ENCODE measurements around the gene SCNN1A. TPM values are rescaled to one million over a fixed set of nuclear protein-coding genes. Genes with fewer than 3 reads are reported as not detected.

Gene SCNN1A
- total RNA-seq, 1 donor from 2014 or later, result 1.2 TPM

DNA sequence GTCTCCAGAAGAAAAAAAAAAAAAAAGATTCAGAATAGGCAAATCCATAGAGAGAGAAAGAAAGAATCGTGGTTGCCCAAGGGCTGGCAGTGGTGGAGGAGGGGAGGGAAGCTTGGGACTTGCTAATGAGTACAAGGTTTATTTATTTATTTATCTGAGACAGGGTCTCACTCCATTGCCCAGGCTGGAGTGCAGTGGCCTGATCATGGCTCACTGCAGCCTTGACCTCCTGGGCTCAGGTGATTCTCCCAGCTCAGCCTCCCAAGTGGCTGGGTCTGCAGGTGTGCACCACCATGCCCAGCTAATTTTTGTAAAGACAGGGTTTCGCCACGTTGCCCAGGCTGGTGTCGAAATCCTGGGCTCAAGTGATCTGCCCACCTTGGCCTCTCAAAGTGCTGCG is 23.7 kb downstream of the SCNN1A start:
- Histone ChIP-seq H3K36me3 (no peaks in the 10 kb centered on the region), H3K4me2 (no peak overlapping the region), H2AFZ (replicated peaks) (no peak overlapping the region), H3K9ac (no peak overlapping the region), H3K9me3 (ENCODE audit: low read depth) (no peaks in the 10 kb centered on the region), H3K79me2 (ENCODE audit: low read depth) (no peaks in the 10 kb centered on the region), H4K20me1 (ENCODE audit: low read depth) (no peaks in the 10 kb centered on the region), H3F3A (ENCODE audit: low read depth) (no peaks in the 10 kb centered on the region), H3K4me3 (no peak overlapping the region), H3K4me1 (no peaks in the 10 kb centered on the region), H3K27me3 (no peaks in the 10 kb centered on the region), H3K27ac (no peak overlapping the region)
- DNase-seq (ENCODE audit: low spot score), result no peak
- peaks cover 9% of the 10 kb centered on the region for H3K27me3 Mint-ChIP-seq (ENCODE audit: insufficient read depth, low read depth)
- peaks cover 2% of the 10 kb centered on the region for H3K4me1 Mint-ChIP-seq
- TF ChIP-seq EZH2 (IDR thresholded peaks at IDR 0.05) (no peak), EZH2phosphoT487 (IDR thresholded peaks at IDR 0.05) (no peak)
- TF ChIP-seq, protein P1, sequence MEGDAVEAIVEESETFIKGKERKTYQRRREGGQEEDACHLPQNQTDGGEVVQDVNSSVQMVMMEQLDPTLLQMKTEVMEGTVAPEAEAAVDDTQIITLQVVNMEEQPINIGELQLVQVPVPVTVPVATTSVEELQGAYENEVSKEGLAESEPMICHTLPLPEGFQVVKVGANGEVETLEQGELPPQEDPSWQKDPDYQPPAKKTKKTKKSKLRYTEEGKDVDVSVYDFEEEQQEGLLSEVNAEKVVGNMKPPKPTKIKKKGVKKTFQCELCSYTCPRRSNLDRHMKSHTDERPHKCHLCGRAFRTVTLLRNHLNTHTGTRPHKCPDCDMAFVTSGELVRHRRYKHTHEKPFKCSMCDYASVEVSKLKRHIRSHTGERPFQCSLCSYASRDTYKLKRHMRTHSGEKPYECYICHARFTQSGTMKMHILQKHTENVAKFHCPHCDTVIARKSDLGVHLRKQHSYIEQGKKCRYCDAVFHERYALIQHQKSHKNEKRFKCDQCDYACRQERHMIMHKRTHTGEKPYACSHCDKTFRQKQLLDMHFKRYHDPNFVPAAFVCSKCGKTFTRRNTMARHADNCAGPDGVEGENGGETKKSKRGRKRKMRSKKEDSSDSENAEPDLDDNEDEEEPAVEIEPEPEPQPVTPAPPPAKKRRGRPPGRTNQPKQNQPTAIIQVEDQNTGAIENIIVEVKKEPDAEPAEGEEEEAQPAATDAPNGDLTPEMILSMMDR (IDR thresholded peaks at IDR 0.05), result no peak
- H3K9me3 Mint-ChIP-seq, result peaks cover 2% of the 10 kb centered on the region
- no peak overlapping the region for H3K4me3 Mint-ChIP-seq
- no peaks in the 10 kb centered on the region for H3K36me3 Mint-ChIP-seq
- H3K27ac Mint-ChIP-seq, result no peak overlapping the region

DNA sequence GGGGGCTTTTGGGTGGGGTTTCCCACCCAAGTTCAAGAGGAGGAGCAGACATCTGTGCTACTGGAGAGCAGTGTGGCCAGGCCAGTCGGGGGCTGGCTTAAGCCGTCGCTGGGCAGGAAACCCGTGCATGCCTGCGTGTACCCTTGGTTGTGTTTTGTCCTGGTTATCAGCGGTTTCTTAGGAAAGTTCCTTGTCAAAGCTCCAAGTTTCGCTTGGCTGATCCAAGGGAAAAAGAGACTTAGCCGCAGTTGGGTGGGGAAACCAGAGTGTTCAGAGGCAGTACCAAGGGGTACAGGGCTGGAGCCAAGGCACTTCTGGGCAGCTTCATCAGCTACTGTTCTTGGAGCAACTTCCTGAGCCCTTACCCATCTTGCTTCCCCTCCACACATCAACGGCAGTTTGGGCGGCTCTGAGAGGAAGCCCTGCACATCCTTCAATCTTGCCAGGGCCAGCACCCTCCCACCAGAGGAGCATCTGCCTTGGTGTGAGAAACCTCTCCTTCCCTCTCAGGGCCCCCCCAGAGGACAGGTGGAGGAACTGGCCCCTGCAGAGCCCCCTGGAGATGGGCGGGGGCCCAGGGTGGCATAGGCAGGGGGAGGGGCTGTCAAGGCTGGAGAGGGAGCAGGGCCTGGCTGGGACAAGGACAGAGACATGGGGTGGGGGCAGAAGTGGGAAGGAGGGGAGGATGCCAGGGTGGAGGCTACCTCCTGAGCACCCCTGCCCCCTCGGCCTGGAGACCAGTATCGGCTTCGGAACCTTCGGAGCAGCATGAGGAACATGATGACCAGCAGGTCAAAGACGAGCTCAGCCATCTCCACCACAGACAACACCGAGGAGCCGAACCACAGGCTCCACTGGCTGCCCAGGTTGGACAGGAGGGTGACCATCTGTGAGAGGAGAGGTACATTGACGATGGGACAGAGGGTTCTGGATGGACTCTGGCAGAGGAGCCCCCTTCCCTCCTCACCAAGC is 27.7 kb downstream of the SCNN1A start:
- no peaks in the 10 kb centered on the region for H3K79me2 ChIP-seq (ENCODE audit: low read depth)
- no peaks in the 10 kb centered on the region for H3K9me3 ChIP-seq (ENCODE audit: low read depth)
- no peak overlapping the region for H3K27ac ChIP-seq
- H3K27me3 Mint-ChIP-seq (ENCODE audit: insufficient read depth, low read depth), result peaks cover 6% of the 10 kb centered on the region
- H3K27me3 ChIP-seq, result no peaks in the 10 kb centered on the region
- peaks cover 2% of the 10 kb centered on the region for H3K9me3 Mint-ChIP-seq
- no peaks in the 10 kb centered on the region for H3K36me3 Mint-ChIP-seq
- TF ChIP-seq EZH2 (IDR thresholded peaks at IDR 0.05), result no peak
- TF ChIP-seq, protein P1 (IDR thresholded peaks at IDR 0.05), result no peak
- no peak for TF ChIP-seq EZH2phosphoT487 (IDR thresholded peaks at IDR 0.05)
- H3K4me2 ChIP-seq, result no peak overlapping the region
- H3K4me3 Mint-ChIP-seq, result no peak overlapping the region
- no peak overlapping the region for H2AFZ ChIP-seq (replicated peaks)
- H3K27ac Mint-ChIP-seq, result no peak overlapping the region
- H3K4me3 ChIP-seq, result no peak overlapping the region
- H3K4me1 ChIP-seq, result peaks cover 3% of the 10 kb centered on the region
- no peak overlapping the region for H3K9ac ChIP-seq
- H3F3A ChIP-seq (ENCODE audit: low read depth), result peaks cover 5% of the 10 kb centered on the region
- no peaks in the 10 kb centered on the region for H3K36me3 ChIP-seq
- H4K20me1 ChIP-seq (ENCODE audit: low read depth), result no peaks in the 10 kb centered on the region
- no peak for DNase-seq (ENCODE audit: low spot score)
- peaks cover 17% of the 10 kb centered on the region for H3K4me1 Mint-ChIP-seq

- Mint-ChIP-seq H3K4me3 (no peak overlapping the region), H3K36me3 (no peaks in the 10 kb centered on the region), H3K4me1 (peaks cover 21% of the 10 kb centered on the region), H3K27ac (no peak overlapping the region), H3K27me3 (ENCODE audit: insufficient read depth, low read depth) (peaks cover 6% of the 10 kb centered on the region), H3K9me3 (peaks cover 2% of the 10 kb centered on the region)
- no peaks in the 10 kb centered on the region for H3K27me3 ChIP-seq
- H2AFZ ChIP-seq (replicated peaks), result no peak overlapping the region
- H3F3A ChIP-seq (ENCODE audit: low read depth), result peaks cover 12% of the 10 kb centered on the region
- H3K79me2 ChIP-seq (ENCODE audit: low read depth), result peaks cover 3% of the 10 kb centered on the region
- no peak overlapping the region for H3K4me3 ChIP-seq
- no peaks in the 10 kb centered on the region for H3K9me3 ChIP-seq (ENCODE audit: low read depth)
- DNase-seq (ENCODE audit: low spot score), result no peak
- no peak overlapping the region for H3K4me2 ChIP-seq
- H4K20me1 ChIP-seq (ENCODE audit: low read depth), result no peaks in the 10 kb centered on the region
- no peak overlapping the region for H3K27ac ChIP-seq
- no peak overlapping the region for H3K9ac ChIP-seq
- peaks cover 10% of the 10 kb centered on the region for H3K4me1 ChIP-seq
- H3K36me3 ChIP-seq, result no peaks in the 10 kb centered on the region
- TF ChIP-seq, protein P1 (IDR thresholded peaks at IDR 0.05), result no peak
- TF ChIP-seq EZH2 (IDR thresholded peaks at IDR 0.05) (no peak), EZH2phosphoT487 (IDR thresholded peaks at IDR 0.05) (no peak)
Measured at GRCh38 chr12:6346942-6347341, 28.4 kb downstream of the SCNN1A start.
